ENCODE results near the gene APPL2.

DNA sequence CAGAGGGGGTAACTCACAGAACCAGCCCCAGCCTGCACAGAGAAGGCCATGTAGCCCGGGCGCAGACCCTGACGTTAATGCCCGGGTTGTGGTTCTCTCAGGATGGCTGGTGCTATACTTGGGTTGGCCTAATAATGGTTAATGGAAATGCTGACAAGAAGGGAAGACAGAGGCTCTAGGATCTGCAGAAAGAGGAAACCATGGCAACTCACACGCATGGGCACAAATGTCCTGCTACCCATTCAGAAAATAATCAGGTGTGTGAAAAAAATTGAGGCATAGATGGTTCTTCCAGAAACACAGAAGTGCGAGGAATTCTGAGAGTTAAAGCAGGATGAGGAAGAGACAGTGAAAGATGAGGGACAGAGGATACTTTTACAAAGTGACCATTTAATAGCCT is 33.8 kb downstream of the APPL2 start:
- TF ChIP-seq, protein P1, sequence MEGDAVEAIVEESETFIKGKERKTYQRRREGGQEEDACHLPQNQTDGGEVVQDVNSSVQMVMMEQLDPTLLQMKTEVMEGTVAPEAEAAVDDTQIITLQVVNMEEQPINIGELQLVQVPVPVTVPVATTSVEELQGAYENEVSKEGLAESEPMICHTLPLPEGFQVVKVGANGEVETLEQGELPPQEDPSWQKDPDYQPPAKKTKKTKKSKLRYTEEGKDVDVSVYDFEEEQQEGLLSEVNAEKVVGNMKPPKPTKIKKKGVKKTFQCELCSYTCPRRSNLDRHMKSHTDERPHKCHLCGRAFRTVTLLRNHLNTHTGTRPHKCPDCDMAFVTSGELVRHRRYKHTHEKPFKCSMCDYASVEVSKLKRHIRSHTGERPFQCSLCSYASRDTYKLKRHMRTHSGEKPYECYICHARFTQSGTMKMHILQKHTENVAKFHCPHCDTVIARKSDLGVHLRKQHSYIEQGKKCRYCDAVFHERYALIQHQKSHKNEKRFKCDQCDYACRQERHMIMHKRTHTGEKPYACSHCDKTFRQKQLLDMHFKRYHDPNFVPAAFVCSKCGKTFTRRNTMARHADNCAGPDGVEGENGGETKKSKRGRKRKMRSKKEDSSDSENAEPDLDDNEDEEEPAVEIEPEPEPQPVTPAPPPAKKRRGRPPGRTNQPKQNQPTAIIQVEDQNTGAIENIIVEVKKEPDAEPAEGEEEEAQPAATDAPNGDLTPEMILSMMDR (IDR thresholded peaks at IDR 0.05; ENCODE audit: poor library complexity, severe bottlenecking), result no peak
- no peak for TF ChIP-seq EZH2 (IDR thresholded peaks at IDR 0.05; ENCODE audit: borderline replicate concordance, insufficient read depth, low read length, poor library complexity, severe bottlenecking)
- TF ChIP-seq, protein P2, sequence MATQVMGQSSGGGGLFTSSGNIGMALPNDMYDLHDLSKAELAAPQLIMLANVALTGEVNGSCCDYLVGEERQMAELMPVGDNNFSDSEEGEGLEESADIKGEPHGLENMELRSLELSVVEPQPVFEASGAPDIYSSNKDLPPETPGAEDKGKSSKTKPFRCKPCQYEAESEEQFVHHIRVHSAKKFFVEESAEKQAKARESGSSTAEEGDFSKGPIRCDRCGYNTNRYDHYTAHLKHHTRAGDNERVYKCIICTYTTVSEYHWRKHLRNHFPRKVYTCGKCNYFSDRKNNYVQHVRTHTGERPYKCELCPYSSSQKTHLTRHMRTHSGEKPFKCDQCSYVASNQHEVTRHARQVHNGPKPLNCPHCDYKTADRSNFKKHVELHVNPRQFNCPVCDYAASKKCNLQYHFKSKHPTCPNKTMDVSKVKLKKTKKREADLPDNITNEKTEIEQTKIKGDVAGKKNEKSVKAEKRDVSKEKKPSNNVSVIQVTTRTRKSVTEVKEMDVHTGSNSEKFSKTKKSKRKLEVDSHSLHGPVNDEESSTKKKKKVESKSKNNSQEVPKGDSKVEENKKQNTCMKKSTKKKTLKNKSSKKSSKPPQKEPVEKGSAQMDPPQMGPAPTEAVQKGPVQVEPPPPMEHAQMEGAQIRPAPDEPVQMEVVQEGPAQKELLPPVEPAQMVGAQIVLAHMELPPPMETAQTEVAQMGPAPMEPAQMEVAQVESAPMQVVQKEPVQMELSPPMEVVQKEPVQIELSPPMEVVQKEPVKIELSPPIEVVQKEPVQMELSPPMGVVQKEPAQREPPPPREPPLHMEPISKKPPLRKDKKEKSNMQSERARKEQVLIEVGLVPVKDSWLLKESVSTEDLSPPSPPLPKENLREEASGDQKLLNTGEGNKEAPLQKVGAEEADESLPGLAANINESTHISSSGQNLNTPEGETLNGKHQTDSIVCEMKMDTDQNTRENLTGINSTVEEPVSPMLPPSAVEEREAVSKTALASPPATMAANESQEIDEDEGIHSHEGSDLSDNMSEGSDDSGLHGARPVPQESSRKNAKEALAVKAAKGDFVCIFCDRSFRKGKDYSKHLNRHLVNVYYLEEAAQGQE (IDR thresholded peaks at IDR 0.05; ENCODE audit: borderline replicate concordance), result no peak
